Measurements from ENCODE around the gene ZNF416.

The ZNF416 gene

GRCh38 chr19:57578487-57579205, at the start of gene ZNF416:
TSS of gene ZNF416 (minus strand) at chr19:57578911. CDS start at chr19:57578704, 207 bp downstream.
- DNase-seq: peak; percentile 86

GRCh38 chr19:57623091-57623490, 44.4 kb upstream of the ZNF416 start:
- no peak for DNase-seq

- no peak for DNase-seq
These were observed 42.1 kb upstream of the ZNF416 start for GRCh38 chr19:57620673-57621348.

- DNase-seq: no peak
These were observed 36.6 kb upstream of the ZNF416 start for GRCh38 chr19:57615346-57615745.

- DNase-seq: peak; percentile 75
These were observed 35.4 kb upstream of the ZNF416 start, which contains the start of gene ZNF134 for GRCh38 chr19:57613941-57614743. TSS of gene ZNF134 (plus strand) at chr19:57614242. CDS start at chr19:57619469, 5,227 bp downstream.

- no peak for DNase-seq
These were observed 32.4 kb upstream of the ZNF416 start for GRCh38 chr19:57611113-57611512.

GRCh38 chr19:57606931-57607330, 28.2 kb upstream of the ZNF416 start:
- DNase-seq: no peak

- peak; percentile 63 for DNase-seq
These were observed 21.2 kb upstream of the ZNF416 start, which contains the start of gene ZNF530 for GRCh38 chr19:57599761-57600383. TSS of gene ZNF530 (plus strand) at chr19:57599885. CDS start at chr19:57604346, 4,461 bp downstream.

GRCh38 chr19:57599377-57599760, 20.7 kb upstream of the ZNF416 start:
- DNase-seq: no peak

- peak; percentile 38 for DNase-seq
These were observed 8.8 kb upstream of the ZNF416 start for GRCh38 chr19:57587529-57587928.

GRCh38 chr19:57583521-57584416, 5.1 kb upstream of the ZNF416 start, which contains the start of gene ZIK1:
TSS of gene ZIK1 (plus strand) at chr19:57584145. CDS start at chr19:57584357, 212 bp downstream.
- DNase-seq: no peak

GRCh38 chr19:57583104-57583520, 4.4 kb upstream of the ZNF416 start:
- DNase-seq: no peak

GRCh38 chr19:57576661-57577060, 2.0 kb downstream of the ZNF416 start:
- DNase-seq: no peak

- DNase-seq: no peak
These were observed 6.2 kb downstream of the ZNF416 start for GRCh38 chr19:57572415-57572947.

GRCh38 chr19:57570707-57571106, 8.0 kb downstream of the ZNF416 start:
- DNase-seq: no peak

- DNase-seq: no peak
These were observed 12.1 kb downstream of the ZNF416 start for GRCh38 chr19:57566396-57567265.

GRCh38 chr19:57563547-57563946, 15.2 kb downstream of the ZNF416 start:
- no peak for DNase-seq

- DNase-seq: no peak
These were observed 18.6 kb downstream of the ZNF416 start for GRCh38 chr19:57560049-57560491.

GRCh38 chr19:57559404-57560025, 19.2 kb downstream of the ZNF416 start, which contains the start of gene ZNF550:
TSS of gene ZNF550 (minus strand) at chr19:57559863. CDS start at chr19:57559682, 181 bp downstream.
- peak; percentile 60 for DNase-seq

GRCh38 chr19:57559008-57559403, 19.7 kb downstream of the ZNF416 start:
- no peak for DNase-seq

Data from 8988T (cell line).